C4-2B (cell line): ENCODE measurements around the gene LGALS9C.
"Not testable (repeated sequence)": the region's sequence is repeated elsewhere in the genome, so short reads cannot be mapped to it uniquely, and the experiment has no call there.

Source experiments
- ZFX ChIP-seq: fragments of 450-650 bp; IDR thresholded peaks from 2 replicates; pipeline ENCODE4 v1.6.1; 2017
- TF ChIP-seq, protein P1 (sequence below): fragments of 450-650 bp; conservative IDR thresholded peaks from 2 replicates; pipeline ENCODE4 v1.5.1; 2017; ENCODE audit warnings: mild to moderate bottlenecking

DNA sequence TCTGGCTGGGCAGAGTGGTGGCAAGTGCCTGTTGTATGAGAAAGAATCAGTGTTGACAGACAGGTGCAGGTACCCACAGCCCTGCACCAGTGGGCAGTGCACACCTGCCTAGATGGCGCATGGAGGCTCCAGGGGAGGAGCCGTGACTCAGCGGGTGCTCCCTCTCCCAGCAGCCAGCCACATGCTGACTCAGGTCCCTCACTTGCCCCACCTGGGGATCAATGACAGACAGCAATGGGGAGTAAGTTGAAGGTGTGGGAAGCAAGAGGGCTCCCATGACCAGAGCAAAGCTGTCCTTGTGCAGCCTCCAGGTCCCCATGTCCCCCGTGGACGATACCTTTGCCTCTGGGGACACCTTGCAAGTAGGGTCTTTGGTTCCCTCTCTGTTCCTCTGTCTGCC, 24.6 kb upstream of the LGALS9C start:
- TF ChIP-seq, protein P1, sequence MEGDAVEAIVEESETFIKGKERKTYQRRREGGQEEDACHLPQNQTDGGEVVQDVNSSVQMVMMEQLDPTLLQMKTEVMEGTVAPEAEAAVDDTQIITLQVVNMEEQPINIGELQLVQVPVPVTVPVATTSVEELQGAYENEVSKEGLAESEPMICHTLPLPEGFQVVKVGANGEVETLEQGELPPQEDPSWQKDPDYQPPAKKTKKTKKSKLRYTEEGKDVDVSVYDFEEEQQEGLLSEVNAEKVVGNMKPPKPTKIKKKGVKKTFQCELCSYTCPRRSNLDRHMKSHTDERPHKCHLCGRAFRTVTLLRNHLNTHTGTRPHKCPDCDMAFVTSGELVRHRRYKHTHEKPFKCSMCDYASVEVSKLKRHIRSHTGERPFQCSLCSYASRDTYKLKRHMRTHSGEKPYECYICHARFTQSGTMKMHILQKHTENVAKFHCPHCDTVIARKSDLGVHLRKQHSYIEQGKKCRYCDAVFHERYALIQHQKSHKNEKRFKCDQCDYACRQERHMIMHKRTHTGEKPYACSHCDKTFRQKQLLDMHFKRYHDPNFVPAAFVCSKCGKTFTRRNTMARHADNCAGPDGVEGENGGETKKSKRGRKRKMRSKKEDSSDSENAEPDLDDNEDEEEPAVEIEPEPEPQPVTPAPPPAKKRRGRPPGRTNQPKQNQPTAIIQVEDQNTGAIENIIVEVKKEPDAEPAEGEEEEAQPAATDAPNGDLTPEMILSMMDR: not testable (repeated sequence)
- not testable (repeated sequence) for TF ChIP-seq ZFX
